ENCODE results near the gene ANKS1A. TPM values are rescaled to one million over a fixed set of nuclear protein-coding genes. Genes with fewer than 3 reads are reported as not detected.

Gene ANKS1A
- total RNA-seq, 2 experiments from 2014 or later = 6.4 to 6.9 TPM

DNA sequence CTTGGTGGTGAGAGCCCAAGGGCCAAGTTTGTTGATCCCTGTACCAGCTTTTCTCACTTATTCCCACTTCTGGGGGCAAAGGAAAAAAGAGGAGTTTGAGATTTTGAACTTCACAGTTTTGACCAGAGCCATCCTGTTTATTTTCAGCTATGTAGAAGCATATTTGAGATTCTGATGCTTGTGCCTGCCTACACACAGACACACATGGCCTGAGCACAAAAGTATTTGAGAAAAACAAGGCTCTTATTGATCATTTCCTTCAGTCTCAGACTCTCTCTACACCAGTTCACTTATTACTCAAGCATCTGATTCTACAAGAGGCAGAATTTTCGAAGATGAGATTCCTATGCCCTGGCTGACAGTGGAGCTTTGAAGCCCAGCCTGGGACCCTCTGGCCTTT, 151.3 kb downstream of the ANKS1A start:
- Histone ChIP-seq H3K9me3 (ENCODE audit: control insufficient read depth in 1 of 2, insufficient read depth in 1 of 2, low read length in 2 of 2) (no peaks in the 10 kb centered on the region), H3K4me1 (ENCODE audit: insufficient read depth, low read length) (peaks cover 2% of the 10 kb centered on the region), H3K4me3 (ENCODE audit: low read length) (no peak overlapping the region), H3K36me3 (ENCODE audit: insufficient read depth, low read length) (peaks cover 3% of the 10 kb centered on the region), H3K27ac (ENCODE audit: low read depth in 1 of 2, low read length in 2 of 2) (no peak overlapping the region), H3K27me3 (ENCODE audit: control insufficient read depth in 1 of 2, insufficient read depth in 2 of 2, low read length in 2 of 2) (no peaks in the 10 kb centered on the region)
- no peak overlapping the region for H3K27ac Mint-ChIP-seq
- no peaks in the 10 kb centered on the region for H3K27me3 Mint-ChIP-seq
- H3K4me1 Mint-ChIP-seq (ENCODE audit: low read depth) = no peaks in the 10 kb centered on the region
- no peak for DNase-seq
- ChIA-PET POLR2A (no interaction called here), CTCF (no interaction called here)
- H3K36me3 Mint-ChIP-seq (ENCODE audit: low read depth) = peaks cover 14% of the 10 kb centered on the region
- TF ChIP-seq, protein P1, sequence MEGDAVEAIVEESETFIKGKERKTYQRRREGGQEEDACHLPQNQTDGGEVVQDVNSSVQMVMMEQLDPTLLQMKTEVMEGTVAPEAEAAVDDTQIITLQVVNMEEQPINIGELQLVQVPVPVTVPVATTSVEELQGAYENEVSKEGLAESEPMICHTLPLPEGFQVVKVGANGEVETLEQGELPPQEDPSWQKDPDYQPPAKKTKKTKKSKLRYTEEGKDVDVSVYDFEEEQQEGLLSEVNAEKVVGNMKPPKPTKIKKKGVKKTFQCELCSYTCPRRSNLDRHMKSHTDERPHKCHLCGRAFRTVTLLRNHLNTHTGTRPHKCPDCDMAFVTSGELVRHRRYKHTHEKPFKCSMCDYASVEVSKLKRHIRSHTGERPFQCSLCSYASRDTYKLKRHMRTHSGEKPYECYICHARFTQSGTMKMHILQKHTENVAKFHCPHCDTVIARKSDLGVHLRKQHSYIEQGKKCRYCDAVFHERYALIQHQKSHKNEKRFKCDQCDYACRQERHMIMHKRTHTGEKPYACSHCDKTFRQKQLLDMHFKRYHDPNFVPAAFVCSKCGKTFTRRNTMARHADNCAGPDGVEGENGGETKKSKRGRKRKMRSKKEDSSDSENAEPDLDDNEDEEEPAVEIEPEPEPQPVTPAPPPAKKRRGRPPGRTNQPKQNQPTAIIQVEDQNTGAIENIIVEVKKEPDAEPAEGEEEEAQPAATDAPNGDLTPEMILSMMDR (IDR thresholded peaks at IDR 0.05) = no peak
- H3K4me3 Mint-ChIP-seq = no peak overlapping the region
- ATAC-seq (ENCODE audit: poor library complexity) = no peak
- no peaks in the 10 kb centered on the region for H3K9me3 Mint-ChIP-seq
- intact Hi-C loops (cut with DNase I, micrococcal nuclease) = loop anchor here in 1 of 2 experiments (1.0 to 10.0 kb wide), 3 partner anchors 14 to 1306 kb away; no protein-coding TSS in a partner anchor

DNA sequence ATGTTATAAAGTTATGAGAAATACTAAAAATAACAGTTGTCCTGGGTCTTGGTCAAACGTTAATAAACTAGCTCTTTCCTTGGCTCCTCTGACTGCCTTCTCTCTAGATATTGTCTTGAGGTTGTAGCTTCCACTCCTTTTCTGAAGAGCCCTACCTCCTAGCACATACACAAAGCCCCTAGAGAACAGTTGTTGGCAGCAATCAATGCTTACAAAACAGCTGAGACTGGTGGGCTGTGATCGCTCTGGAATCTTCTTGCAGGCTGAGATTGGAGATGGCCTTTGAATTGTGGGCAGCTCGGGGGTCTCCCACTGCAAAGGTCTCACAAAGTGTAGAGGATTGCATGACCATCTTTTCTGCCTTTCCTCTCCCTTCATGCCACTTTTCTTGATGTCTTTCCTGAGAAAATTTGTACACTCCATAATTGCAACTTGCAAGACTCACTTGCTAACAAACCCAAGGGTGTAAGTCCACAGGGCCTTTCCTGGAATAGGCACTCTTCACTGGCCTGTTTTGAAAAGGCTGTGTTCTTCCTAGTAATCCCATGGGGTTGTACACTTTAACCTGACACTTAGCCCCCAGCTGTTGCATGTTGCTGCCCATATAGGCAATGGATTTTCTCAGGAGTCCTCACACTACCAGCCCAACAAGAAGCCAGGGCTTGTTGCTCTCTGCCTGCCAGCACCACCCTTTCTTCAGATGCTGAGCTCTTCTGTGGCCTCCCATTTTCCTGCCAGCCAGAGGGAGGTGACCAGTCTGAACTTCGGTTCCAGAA, 152.2 kb downstream of the ANKS1A start:
- Mint-ChIP-seq H3K4me3 (no peak overlapping the region), H3K4me1 (ENCODE audit: low read depth) (no peaks in the 10 kb centered on the region), H3K9me3 (no peaks in the 10 kb centered on the region), H3K27me3 (no peaks in the 10 kb centered on the region), H3K36me3 (ENCODE audit: low read depth) (peaks cover 14% of the 10 kb centered on the region), H3K27ac (no peak overlapping the region)
- intact Hi-C loops (cut with DNase I, micrococcal nuclease) = loop anchor here in 1 of 2 experiments (10.0 kb wide), 2 partner anchors 166 to 1306 kb away; no protein-coding TSS in a partner anchor
- ChIA-PET POLR2A (no interaction called here), CTCF (no interaction called here)
- no peak for ATAC-seq (ENCODE audit: poor library complexity)
- peaks cover 2% of the 10 kb centered on the region for H3K4me1 ChIP-seq (ENCODE audit: insufficient read depth, low read length)
- no peaks in the 10 kb centered on the region for H3K27me3 ChIP-seq (ENCODE audit: control insufficient read depth in 1 of 2, insufficient read depth in 2 of 2, low read length in 2 of 2)
- peaks cover 3% of the 10 kb centered on the region for H3K36me3 ChIP-seq (ENCODE audit: insufficient read depth, low read length)
- no peak overlapping the region for H3K4me3 ChIP-seq (ENCODE audit: low read length)
- H3K9me3 ChIP-seq (ENCODE audit: control insufficient read depth in 1 of 2, insufficient read depth in 1 of 2, low read length in 2 of 2) = no peaks in the 10 kb centered on the region
- no peak for DNase-seq
- TF ChIP-seq, protein P1 (IDR thresholded peaks at IDR 0.05) = no peak
- no peak overlapping the region for H3K27ac ChIP-seq (ENCODE audit: low read depth in 1 of 2, low read length in 2 of 2)

DNA sequence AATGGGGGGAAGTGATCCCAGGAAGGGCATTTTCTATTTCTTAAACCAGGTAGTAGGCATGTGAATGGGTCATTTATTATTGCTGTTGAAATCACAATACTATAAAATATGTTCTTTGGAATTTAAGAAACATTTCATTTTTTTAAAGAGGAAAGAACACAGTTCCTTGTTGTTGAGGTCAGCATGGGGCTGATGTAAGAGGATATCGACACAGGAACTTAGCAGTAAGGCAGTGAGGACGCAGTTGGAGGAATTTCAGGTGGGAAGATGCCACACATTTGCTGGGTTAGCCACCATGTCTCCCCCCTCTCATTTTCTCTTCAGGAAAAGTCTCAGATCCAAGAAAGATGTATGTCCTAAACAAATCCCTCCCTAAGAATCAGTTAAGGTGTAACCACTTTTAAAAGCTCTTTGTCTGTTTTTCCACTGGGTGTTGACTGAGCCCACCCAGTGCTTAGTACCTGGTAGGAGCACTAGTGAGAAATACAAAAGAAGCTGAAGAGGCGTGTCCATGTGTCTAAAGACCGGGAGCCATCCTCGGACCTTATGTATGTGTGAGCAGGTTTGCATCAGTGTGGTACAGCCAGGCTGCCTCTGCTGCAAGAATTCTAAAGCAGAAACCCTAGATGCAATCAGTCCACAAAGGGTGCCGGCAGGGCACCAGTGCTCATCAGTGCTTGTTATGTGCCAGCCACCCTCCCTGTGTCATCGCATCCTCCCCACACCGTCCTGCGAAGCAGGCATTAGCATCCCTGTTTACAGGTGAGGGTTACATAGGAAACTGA, 153.2 kb downstream of the ANKS1A start:
- ATAC-seq (ENCODE audit: poor library complexity) = no peak
- ChIA-PET POLR2A (no interaction called here), CTCF (no interaction called here)
- Histone ChIP-seq H3K4me3 (ENCODE audit: low read length) (no peak overlapping the region), H3K27me3 (ENCODE audit: control insufficient read depth in 1 of 2, insufficient read depth in 2 of 2, low read length in 2 of 2) (no peaks in the 10 kb centered on the region), H3K27ac (ENCODE audit: low read depth in 1 of 2, low read length in 2 of 2) (no peak overlapping the region), H3K4me1 (ENCODE audit: insufficient read depth, low read length) (peaks cover 2% of the 10 kb centered on the region), H3K36me3 (ENCODE audit: insufficient read depth, low read length) (peaks cover 3% of the 10 kb centered on the region), H3K9me3 (ENCODE audit: control insufficient read depth in 1 of 2, insufficient read depth in 1 of 2, low read length in 2 of 2) (no peaks in the 10 kb centered on the region)
- intact Hi-C loops (cut with DNase I, micrococcal nuclease) = loop anchor here in 1 of 2 experiments (10.0 kb wide), 2 partner anchors 167 to 1307 kb away; no protein-coding TSS in a partner anchor
- Mint-ChIP-seq H3K27ac (no peak overlapping the region), H3K27me3 (no peaks in the 10 kb centered on the region), H3K9me3 (no peaks in the 10 kb centered on the region), H3K36me3 (ENCODE audit: low read depth) (peaks cover 14% of the 10 kb centered on the region), H3K4me3 (no peak overlapping the region), H3K4me1 (ENCODE audit: low read depth) (no peaks in the 10 kb centered on the region)
- DNase-seq = no peak
- TF ChIP-seq, protein P1 (IDR thresholded peaks at IDR 0.05) = no peak
